ENCODE results near the gene PANK1. TPM values are rescaled to one million over a fixed set of nuclear protein-coding genes. Genes with fewer than 3 reads are reported as not detected.

Gene PANK1
- total RNA-seq, 4 donors from 2014 or later, result 6.3 to 9.6 (median 7.4) TPM

DNA sequence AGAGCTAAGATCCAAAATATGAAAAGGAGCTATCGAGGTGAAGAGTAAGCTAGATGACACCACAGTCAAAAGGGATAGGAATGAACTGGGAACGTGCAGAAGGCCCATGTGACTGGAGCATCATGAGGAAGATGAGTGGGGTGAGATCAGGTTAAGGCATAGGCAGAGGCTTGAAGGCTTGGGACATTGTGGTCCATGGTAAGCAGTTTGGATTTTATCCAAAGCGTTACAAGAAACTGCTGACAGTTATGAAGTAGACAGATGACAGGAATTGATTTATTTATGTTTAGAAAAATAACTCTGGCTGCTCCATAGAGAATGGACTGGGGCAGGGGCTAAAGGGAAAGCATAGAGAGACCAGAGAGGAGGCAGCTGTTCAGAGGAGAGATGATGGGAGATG lies 18.1 kb upstream of the PANK1 start:
- DNase-seq (ENCODE audit: low spot score in 2 of 2), result no peak
- no peak overlapping the region for H3K4me3 ChIP-seq
- TF ChIP-seq EP300 (IDR thresholded peaks at IDR 0.05) (no peak), POLR2A (IDR thresholded peaks at IDR 0.05) (no peak)
- TF ChIP-seq, protein P1, sequence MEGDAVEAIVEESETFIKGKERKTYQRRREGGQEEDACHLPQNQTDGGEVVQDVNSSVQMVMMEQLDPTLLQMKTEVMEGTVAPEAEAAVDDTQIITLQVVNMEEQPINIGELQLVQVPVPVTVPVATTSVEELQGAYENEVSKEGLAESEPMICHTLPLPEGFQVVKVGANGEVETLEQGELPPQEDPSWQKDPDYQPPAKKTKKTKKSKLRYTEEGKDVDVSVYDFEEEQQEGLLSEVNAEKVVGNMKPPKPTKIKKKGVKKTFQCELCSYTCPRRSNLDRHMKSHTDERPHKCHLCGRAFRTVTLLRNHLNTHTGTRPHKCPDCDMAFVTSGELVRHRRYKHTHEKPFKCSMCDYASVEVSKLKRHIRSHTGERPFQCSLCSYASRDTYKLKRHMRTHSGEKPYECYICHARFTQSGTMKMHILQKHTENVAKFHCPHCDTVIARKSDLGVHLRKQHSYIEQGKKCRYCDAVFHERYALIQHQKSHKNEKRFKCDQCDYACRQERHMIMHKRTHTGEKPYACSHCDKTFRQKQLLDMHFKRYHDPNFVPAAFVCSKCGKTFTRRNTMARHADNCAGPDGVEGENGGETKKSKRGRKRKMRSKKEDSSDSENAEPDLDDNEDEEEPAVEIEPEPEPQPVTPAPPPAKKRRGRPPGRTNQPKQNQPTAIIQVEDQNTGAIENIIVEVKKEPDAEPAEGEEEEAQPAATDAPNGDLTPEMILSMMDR (IDR thresholded peaks at IDR 0.05), result no peak
- H3K9me3 ChIP-seq, result no peaks in the 10 kb centered on the region
- H3K27ac ChIP-seq, result no peak overlapping the region
- 63 to 69% methylated on average over 3 of the region's 3 CpGs for WGBS, 2 donors
- no peaks in the 10 kb centered on the region for H3K27me3 ChIP-seq
- peaks cover 0 to 5% (median 0%) of the 10 kb centered on the region in 4 donors for H3K4me1 ChIP-seq
- no peaks in the 10 kb centered on the region for H3K36me3 ChIP-seq

DNA sequence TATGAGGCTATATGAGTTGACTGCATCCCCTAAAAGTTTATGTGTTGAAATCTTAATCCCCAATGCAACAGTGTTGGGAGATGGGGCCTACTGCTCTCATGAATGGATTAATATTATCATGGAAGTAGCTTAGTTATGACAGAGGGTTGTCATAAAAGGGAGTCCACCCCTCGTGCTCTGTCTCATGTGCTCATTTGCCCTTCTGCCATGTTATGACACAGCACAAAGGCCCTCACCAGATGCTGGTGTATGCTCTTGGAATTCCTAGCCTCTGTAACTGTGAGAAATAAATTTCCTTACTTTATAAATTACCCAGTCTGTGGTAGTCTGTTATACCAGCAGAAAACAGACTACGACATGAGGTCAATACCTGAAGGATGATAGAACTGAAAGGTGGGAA lies 17.6 kb upstream of the PANK1 start:
- WGBS, 2 donors, result 68 to 87% methylated on average over 2 of the region's 2 CpGs
- Histone ChIP-seq H3K36me3 (no peaks in the 10 kb centered on the region), H3K27me3 (no peaks in the 10 kb centered on the region), H3K4me3 (no peak overlapping the region), H3K4me1 (peaks cover 0 to 5% (median 0%) of the 10 kb centered on the region in 4 donors), H3K9me3 (no peaks in the 10 kb centered on the region), H3K27ac (no peak overlapping the region)
- DNase-seq (ENCODE audit: low spot score in 2 of 2), result no peak
- no peak for TF ChIP-seq EP300 (IDR thresholded peaks at IDR 0.05)
- TF ChIP-seq, protein P1 (IDR thresholded peaks at IDR 0.05), result no peak
- TF ChIP-seq POLR2A (IDR thresholded peaks at IDR 0.05), result no peak

DNA sequence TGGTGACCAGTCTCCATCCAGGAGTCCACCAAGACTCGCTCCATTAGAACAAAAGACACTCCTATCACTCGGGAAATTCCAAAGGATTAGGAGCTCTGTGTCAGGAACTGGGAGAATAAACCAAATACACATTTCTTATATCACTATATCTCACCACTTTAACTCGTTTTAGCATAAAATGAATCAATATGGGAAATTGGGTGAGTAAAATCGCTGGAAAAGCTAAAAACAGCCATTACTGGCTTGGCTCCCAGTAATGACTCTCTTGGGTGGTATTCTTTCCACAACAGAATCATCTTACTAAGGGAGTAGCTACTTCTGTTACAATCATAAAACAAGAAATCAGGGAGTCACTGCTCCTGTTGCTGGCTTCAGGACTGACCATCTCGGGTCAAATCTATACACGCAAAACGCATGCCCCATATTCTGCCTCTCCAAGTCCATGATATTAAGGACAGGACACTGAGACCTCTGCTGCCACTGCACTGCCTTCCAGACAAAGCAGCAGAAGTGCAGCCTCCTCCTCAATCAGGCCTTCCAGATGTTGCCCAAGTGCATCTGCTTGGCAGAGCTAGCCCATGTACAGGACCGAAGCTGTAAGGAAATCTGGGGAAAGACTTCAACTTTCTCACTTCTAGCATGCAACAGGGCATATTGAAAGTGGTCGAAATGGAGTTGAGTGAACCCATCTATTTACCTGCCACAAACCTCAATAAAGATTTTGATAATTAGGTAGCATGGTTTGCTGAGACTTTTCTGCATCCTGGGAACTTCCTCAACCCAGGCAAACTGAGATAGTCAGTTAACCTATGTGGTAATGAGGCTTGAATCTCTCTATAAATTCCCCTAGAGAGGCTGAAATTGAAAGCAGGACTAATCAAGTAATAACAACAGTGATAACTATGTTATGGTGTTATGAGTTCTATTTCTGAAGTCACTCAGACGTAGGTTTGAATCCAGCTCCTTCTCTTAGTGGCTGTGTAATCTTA lies 14.4 kb upstream of the PANK1 start:
- WGBS, 2 donors, result 67 to 70% methylated on average over 10 of the region's 10 CpGs
- no peaks in the 10 kb centered on the region for H3K27me3 ChIP-seq
- H3K4me1 ChIP-seq, result peaks cover 0 to 5% (median 0%) of the 10 kb centered on the region in 4 donors
- DNase-seq (ENCODE audit: low spot score in 2 of 2), result no peak
- no peak overlapping the region for H3K4me3 ChIP-seq
- TF ChIP-seq EP300 (IDR thresholded peaks at IDR 0.05) (no peak), POLR2A (IDR thresholded peaks at IDR 0.05) (no peak)
- TF ChIP-seq, protein P1 (IDR thresholded peaks at IDR 0.05), result no peak
- no peaks in the 10 kb centered on the region for H3K36me3 ChIP-seq
- no peak overlapping the region for H3K27ac ChIP-seq
- H3K9me3 ChIP-seq, result peaks cover 0 to 7% (median 0%) of the 10 kb centered on the region in 4 donors

DNA sequence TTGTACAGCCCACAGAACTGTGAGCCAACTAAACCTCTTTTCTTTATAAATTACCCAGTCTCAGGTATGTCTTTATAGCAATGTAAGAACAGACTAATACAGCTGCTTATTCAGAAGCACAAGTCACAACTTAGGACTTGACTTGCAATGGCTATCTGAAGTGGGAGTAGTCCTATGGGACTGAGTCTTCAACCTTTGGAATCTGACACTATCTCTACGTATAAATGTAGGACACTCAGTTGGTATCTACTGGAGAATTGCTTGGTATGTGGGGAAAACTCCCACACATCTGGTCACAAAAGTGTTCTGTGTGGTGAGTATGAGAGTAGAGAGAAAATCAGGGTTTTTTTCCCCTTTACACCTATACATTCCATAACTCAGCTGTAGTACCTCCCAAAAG lies 12.3 kb upstream of the PANK1 start:
- WGBS, 2 donors, result 64 to 67% methylated on average over 1 of the region's 1 CpG
- TF ChIP-seq POLR2A (IDR thresholded peaks at IDR 0.05) (no peak), EP300 (IDR thresholded peaks at IDR 0.05) (no peak)
- TF ChIP-seq, protein P1 (IDR thresholded peaks at IDR 0.05), result no peak
- no peaks in the 10 kb centered on the region for H3K36me3 ChIP-seq

DNA sequence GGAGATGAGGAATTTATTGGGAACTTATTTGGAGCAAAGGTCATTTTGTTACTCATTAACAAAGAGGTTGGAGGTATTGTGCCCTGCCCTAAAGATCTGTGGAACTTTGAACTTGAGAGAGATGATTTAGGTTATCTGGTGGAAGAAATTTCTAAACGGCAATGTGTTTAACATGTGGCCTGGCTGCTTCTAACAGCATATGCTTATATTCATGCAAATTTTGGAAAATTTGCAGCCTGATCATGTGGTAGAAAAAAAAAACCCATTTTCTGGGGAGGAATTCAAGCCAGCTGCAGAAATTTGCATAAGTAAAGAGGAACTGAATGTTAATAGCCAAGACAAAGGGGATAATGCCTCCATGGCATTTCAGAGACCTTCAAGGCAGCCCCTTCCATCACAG lies 10.7 kb upstream of the PANK1 start:
- no peaks in the 10 kb centered on the region for H3K27me3 ChIP-seq
- H3K4me1 ChIP-seq, result peaks cover 0 to 5% (median 0%) of the 10 kb centered on the region in 4 donors
- TF ChIP-seq, protein P1 (IDR thresholded peaks at IDR 0.05), result no peak
- TF ChIP-seq EP300 (IDR thresholded peaks at IDR 0.05) (no peak), POLR2A (IDR thresholded peaks at IDR 0.05) (no peak)
- 89 to 94% methylated on average over 1 of the region's 1 CpG for WGBS, 2 donors
- no peak for DNase-seq (ENCODE audit: low spot score in 2 of 2)
- H3K4me3 ChIP-seq, result no peak overlapping the region
- H3K27ac ChIP-seq, result no peak overlapping the region
- H3K9me3 ChIP-seq, result peaks cover 0 to 7% (median 0%) of the 10 kb centered on the region in 4 donors
- no peaks in the 10 kb centered on the region for H3K36me3 ChIP-seq

More for the DNA sequence above, 12.3 kb upstream of the PANK1 start:
- no peak for DNase-seq (ENCODE audit: low spot score in 2 of 2)
- Histone ChIP-seq H3K27ac (no peak overlapping the region), H3K4me1 (peaks cover 0 to 5% (median 0%) of the 10 kb centered on the region in 4 donors), H3K27me3 (no peaks in the 10 kb centered on the region), H3K4me3 (no peak overlapping the region), H3K9me3 (peaks cover 0 to 7% (median 0%) of the 10 kb centered on the region in 4 donors)

All from tibial nerve (tissue), 4 donors.